Sigmoid colon (tissue), 4 donors: ENCODE data around the gene PCDHGA8.

Source experiments
- POLR2A ChIP-seq, 2 donors: fragments of 450-650 bp; IDR thresholded peaks; one replicate each; pipeline ENCODE4 v1.6.1; 2016; ENCODE audit warnings: antibody characterized with exemption in 2 of 2, mild to moderate bottlenecking in 2 of 2, moderate library complexity in 2 of 2
- POLR2AphosphoS5 ChIP-seq, 4 donors: sonication (generic); formaldehyde crosslinking; IDR thresholded peaks; one replicate each; pipeline ENCODE4 v1.6.1; 2017; ENCODE audit warnings: antibody characterized with exemption in 4 of 4
- TF ChIP-seq, protein P1 (sequence below), 4 experiments: fragments of 450-650 bp in 3 of 4; fragments of 200-600 bp in 1 of 4; IDR thresholded peaks; one replicate each; pipeline ENCODE4 v1.5.1; 2016 to 2019; ENCODE audit warnings: antibody characterized with exemption in 4 of 4, mild to moderate bottlenecking in 3 of 4, moderate library complexity in 2 of 4

DNA sequence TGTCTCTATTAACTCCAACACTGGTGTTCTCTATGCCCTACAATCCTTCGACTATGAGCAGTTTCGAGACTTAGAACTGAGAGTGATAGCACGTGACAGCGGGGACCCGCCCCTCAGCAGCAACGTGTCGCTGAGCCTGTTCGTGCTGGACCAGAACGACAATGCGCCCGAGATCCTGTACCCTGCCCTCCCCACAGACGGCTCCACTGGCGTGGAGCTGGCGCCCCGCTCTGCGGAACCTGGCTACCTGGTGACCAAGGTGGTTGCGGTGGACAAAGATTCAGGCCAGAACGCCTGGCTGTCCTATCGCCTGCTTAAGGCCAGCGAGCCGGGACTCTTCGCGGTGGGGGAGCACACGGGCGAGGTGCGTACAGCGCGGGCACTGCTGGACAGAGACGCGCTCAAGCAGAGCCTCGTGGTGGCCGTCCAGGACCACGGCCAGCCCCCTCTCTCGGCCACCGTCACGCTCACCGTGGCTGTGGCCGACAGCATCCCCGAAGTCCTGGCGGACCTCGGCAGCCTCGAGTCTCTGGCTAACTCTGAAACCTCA, 30.4 kb downstream of the PCDHGA8 start:
- no peak for TF ChIP-seq POLR2A (IDR thresholded peaks at IDR 0.05)
- TF ChIP-seq, protein P1, sequence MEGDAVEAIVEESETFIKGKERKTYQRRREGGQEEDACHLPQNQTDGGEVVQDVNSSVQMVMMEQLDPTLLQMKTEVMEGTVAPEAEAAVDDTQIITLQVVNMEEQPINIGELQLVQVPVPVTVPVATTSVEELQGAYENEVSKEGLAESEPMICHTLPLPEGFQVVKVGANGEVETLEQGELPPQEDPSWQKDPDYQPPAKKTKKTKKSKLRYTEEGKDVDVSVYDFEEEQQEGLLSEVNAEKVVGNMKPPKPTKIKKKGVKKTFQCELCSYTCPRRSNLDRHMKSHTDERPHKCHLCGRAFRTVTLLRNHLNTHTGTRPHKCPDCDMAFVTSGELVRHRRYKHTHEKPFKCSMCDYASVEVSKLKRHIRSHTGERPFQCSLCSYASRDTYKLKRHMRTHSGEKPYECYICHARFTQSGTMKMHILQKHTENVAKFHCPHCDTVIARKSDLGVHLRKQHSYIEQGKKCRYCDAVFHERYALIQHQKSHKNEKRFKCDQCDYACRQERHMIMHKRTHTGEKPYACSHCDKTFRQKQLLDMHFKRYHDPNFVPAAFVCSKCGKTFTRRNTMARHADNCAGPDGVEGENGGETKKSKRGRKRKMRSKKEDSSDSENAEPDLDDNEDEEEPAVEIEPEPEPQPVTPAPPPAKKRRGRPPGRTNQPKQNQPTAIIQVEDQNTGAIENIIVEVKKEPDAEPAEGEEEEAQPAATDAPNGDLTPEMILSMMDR (IDR thresholded peaks at IDR 0.05), result no peak
- TF ChIP-seq POLR2AphosphoS5 (IDR thresholded peaks at IDR 0.05), result no peak
